ENCODE results near the gene COG5. TPM values are rescaled to one million over a fixed set of nuclear protein-coding genes. Genes with fewer than 3 reads are reported as not detected.

Gene COG5
- total RNA-seq, 4 donors from 2014 or later = 20.8 to 49.7 (median 25.7) TPM

GRCh38 chr7:107201795-107202450, 361.8 kb downstream of the COG5 start:
- Histone ChIP-seq H3K27me3 (no peaks in the 10 kb centered on the region), H3K4me1 (peaks cover 0 to 10% of the 10 kb centered on the region in 2 donors), H3K27ac (peak overlapping the region; percentile 8 to 62 (median 28)), H3K36me3 (peaks cover 7 to 91% of the 10 kb centered on the region in 2 donors), H3K9me3 (no peaks in the 10 kb centered on the region), H3K4me3 (no peak overlapping the region)
- DNase-seq (peak; percentile 69 to 87), ATAC-seq (peak; percentile 92 to 97)
- intact Hi-C loops (cut with DNase I; ENCODE audit: low total_unique reads) (loop anchor here (5.0 to 10.0 kb wide), 2 partner anchors 260 to 363 kb away; partner anchors contain the start of genes COG5 and DUS4L), in situ Hi-C loops (cut with MboI; ENCODE audit: low sequenced_read_pairs in 4 of 4) (loop anchor here in 1 of 4 donors (25.0 kb wide), 1 partner anchor 510 kb away; no protein-coding TSS in a partner anchor)
- TF ChIP-seq POLR2A (IDR thresholded peaks at IDR 0.05) (no peak), CTCF (IDR thresholded peaks at IDR 0.05 in 4 of 5, conservative IDR thresholded peaks at IDR 0.05 in 1 of 5) (peak; percentile 41 to 74 (median 55))

- Histone ChIP-seq H3K9me3 (no peaks in the 10 kb centered on the region), H3K27ac (no peak overlapping the region), H3K27me3 (no peaks in the 10 kb centered on the region), H3K4me1 (peaks cover 0 to 8% of the 10 kb centered on the region in 2 donors), H3K4me3 (no peak overlapping the region), H3K36me3 (peaks cover 7 to 79% of the 10 kb centered on the region in 2 donors)
- no peak for DNase-seq
- TF ChIP-seq CTCF (IDR thresholded peaks at IDR 0.05 in 4 of 5, conservative IDR thresholded peaks at IDR 0.05 in 1 of 5) = no peak
- no peak for TF ChIP-seq POLR2A (IDR thresholded peaks at IDR 0.05)
- intact Hi-C loops (cut with DNase I; ENCODE audit: low total_unique reads) = loop anchor here (5.0 kb wide), 1 partner anchor 525 kb away; no protein-coding TSS in a partner anchor
- in situ Hi-C loops (cut with MboI; ENCODE audit: low sequenced_read_pairs in 4 of 4) = loop anchor here in 3 of 4 donors (25.0 kb wide), 4 partner anchors 365 to 690 kb away; partner anchors contain the start of genes CBLL1 (in 2 of the 3), BCAP29 (in 1 of the 3), COG5 (in 1 of the 3) and DLD (in 1 of the 3)
- no peak for ATAC-seq
Observed at GRCh38 chr7:107196834-107197610, 366.7 kb downstream of the COG5 start.

- Histone ChIP-seq H3K4me3 (no peak overlapping the region), H3K9me3 (no peaks in the 10 kb centered on the region), H3K27me3 (no peaks in the 10 kb centered on the region), H3K36me3 (peaks cover 0 to 82% of the 10 kb centered on the region in 2 donors), H3K4me1 (no peaks in the 10 kb centered on the region), H3K27ac (no peak overlapping the region)
- DNase-seq (no peak), ATAC-seq (no peak)
- in situ Hi-C loops (cut with MboI; ENCODE audit: low sequenced_read_pairs in 4 of 4) = loop anchor here in 3 of 4 donors (25.0 kb wide), 4 partner anchors 368 to 693 kb away; partner anchors contain the start of genes CBLL1 (in 2 of the 3), BCAP29 (in 1 of the 3), COG5 (in 1 of the 3) and DLD (in 1 of the 3)
- intact Hi-C loops (cut with DNase I; ENCODE audit: low total_unique reads) = no loop called here
- TF ChIP-seq CTCF (IDR thresholded peaks at IDR 0.05 in 4 of 5, conservative IDR thresholded peaks at IDR 0.05 in 1 of 5) (no peak), POLR2A (IDR thresholded peaks at IDR 0.05) (no peak)
Observed at GRCh38 chr7:107194052-107194451, 369.7 kb downstream of the COG5 start.

GRCh38 chr7:107190090-107190489, 373.6 kb downstream of the COG5 start:
- Histone ChIP-seq H3K4me1 (no peaks in the 10 kb centered on the region), H3K36me3 (peaks cover 0 to 81% of the 10 kb centered on the region in 2 donors), H3K27me3 (no peaks in the 10 kb centered on the region), H3K9me3 (no peaks in the 10 kb centered on the region), H3K27ac (no peak overlapping the region), H3K4me3 (no peak overlapping the region)
- intact Hi-C loops (cut with DNase I; ENCODE audit: low total_unique reads) = no loop called here
- in situ Hi-C loops (cut with MboI; ENCODE audit: low sequenced_read_pairs in 4 of 4) = loop anchor here in 3 of 4 donors (25.0 kb wide), 4 partner anchors 372 to 697 kb away; partner anchors contain the start of genes CBLL1 (in 2 of the 3), BCAP29 (in 1 of the 3), COG5 (in 1 of the 3) and DLD (in 1 of the 3)
- ATAC-seq = no peak
- DNase-seq = no peak
- TF ChIP-seq POLR2A (IDR thresholded peaks at IDR 0.05) = no peak
- no peak for TF ChIP-seq CTCF (IDR thresholded peaks at IDR 0.05 in 4 of 5, conservative IDR thresholded peaks at IDR 0.05 in 1 of 5)
